GM23248 (cell line): ENCODE data around the gene UNC50. TPM values are rescaled to one million over a fixed set of nuclear protein-coding genes. Genes with fewer than 3 reads are reported as not detected.
A peak's percentile ranks its signal among the peaks of the same experiment; 100 is the strongest.

Experiments used
- DNase-seq: peaks from one replicate; pipeline ENCODE4 v3.0.0-alpha.2; 2015
- H2AFZ ChIP-seq: fragments of 200-600 bp; sonication (generic); 2 replicates; pipeline ENCODE4 v1.6.1; 2016; ENCODE audit warnings: antibody characterized with exemption
- H3F3A ChIP-seq: fragments of 200-600 bp; sonication (generic); 2 replicates; pipeline ENCODE4 v1.6.1; 2016; ENCODE audit warnings: mild to moderate bottlenecking, antibody characterized with exemption, mixed run types; ENCODE audit not compliant: insufficient read depth
- H3K27ac ChIP-seq: fragments of 200-600 bp; sonication (generic); 2 replicates; pipeline ENCODE4 v1.5.1; 2016; ENCODE audit warnings: mild to moderate bottlenecking
- H3K27me3 ChIP-seq: fragments of 200-600 bp; sonication (generic); replicated peaks from 2 replicates; pipeline ENCODE4 v1.6.1; 2016; ENCODE audit warnings: mild to moderate bottlenecking; ENCODE audit not compliant: insufficient read depth
- H3K36me3 ChIP-seq: fragments of 200-600 bp; sonication (generic); 2 replicates; pipeline ENCODE4 v1.6.1; 2016; ENCODE audit warnings: low read depth, mild to moderate bottlenecking
- H3K4me1 ChIP-seq: fragments of 200-600 bp; sonication (generic); 2 replicates; pipeline ENCODE4 v1.6.1; 2016; ENCODE audit warnings: mild to moderate bottlenecking; ENCODE audit not compliant: insufficient read depth
- H3K4me2 ChIP-seq: fragments of 200-600 bp; sonication (generic); one replicate; pipeline ENCODE4 v1.6.1; 2016; ENCODE audit warnings: mild to moderate bottlenecking; ENCODE audit not compliant: unreplicated experiment
- H3K4me3 ChIP-seq: fragments of 200-600 bp; sonication (generic); 2 replicates; pipeline ENCODE4 v1.5.1; 2016; ENCODE audit warnings: mild to moderate bottlenecking
- H3K79me2 ChIP-seq: fragments of 200-600 bp; sonication (generic); 2 replicates; pipeline ENCODE4 v1.6.1; 2016; ENCODE audit warnings: mild to moderate bottlenecking; ENCODE audit not compliant: insufficient read depth
- H3K9ac ChIP-seq: fragments of 200-600 bp; sonication (generic); 2 replicates; pipeline ENCODE4 v1.6.1; 2016; ENCODE audit warnings: mild to moderate bottlenecking
- H3K9me2 ChIP-seq: fragments of 200-600 bp; sonication (generic); 2 replicates; pipeline ENCODE4 v1.6.1; 2016; ENCODE audit warnings: mixed run types, mild to moderate bottlenecking, moderate library complexity; ENCODE audit not compliant: insufficient read depth
- H3K9me3 ChIP-seq: fragments of 200-600 bp; sonication (generic); one replicate; pipeline ENCODE4 v1.6.1; 2017; ENCODE audit warnings: low read depth
- H4K20me1 ChIP-seq: fragments of 200-600 bp; sonication (generic); 2 replicates; pipeline ENCODE4 v1.6.0; 2016; ENCODE audit not compliant: insufficient read depth
- EZH2 ChIP-seq: fragments of 200-600 bp; sonication (generic); IDR thresholded peaks from 2 replicates; pipeline ENCODE4 v1.6.1; 2018; ENCODE audit warnings: antibody characterized with exemption, mild to moderate bottlenecking; ENCODE audit not compliant: insufficient read depth, poor library complexity, severe bottlenecking
- EZH2phosphoT487 ChIP-seq: fragments of 200-600 bp; sonication (generic); IDR thresholded peaks from 2 replicates; pipeline ENCODE4 v1.6.1; 2018; ENCODE audit warnings: antibody characterized with exemption, moderate library complexity, mild to moderate bottlenecking, low read depth; ENCODE audit not compliant: insufficient read depth
- WGBS, 2 experiments: methylation state at CpG; one replicate each; pipeline ENCODE4 v1.1.6; 2015 to 2017; ENCODE audit warnings: low lambda C conversion rate in 2 of 2, low coverage in 1 of 2; ENCODE audit errors: missing lambda C conversion rate in 2 of 2; 5-methylcytosine and 5-hydroxymethylcytosine counted together
- in situ Hi-C: fragments of 300-500 bp; cut with MboI; formaldehyde crosslinking; loops from 2 replicates; pipeline ENCODE4 v1.15.0; 2020
- polyA plus RNA-seq: library from polyadenylated mRNA; unstranded; fragments of >200 nt; fragmentation: Nextera tagmentation; extraction: Ambion mirVana; gene quantifications from 2 replicates; pipeline ENCODE4 v1.2.1, GENCODE V29; 2016
- total RNA-seq: library from RNA; depleted of rRNA; stranded (reverse); fragments of >200 nt; shearing (Covaris generic); gene quantifications from 2 replicates; pipeline ENCODE4 v1.2.3, GENCODE V29; 2014

The UNC50 gene
- total and polyA plus RNA-seq, 2 experiments from 2014 or later: 71.8 to 88.6 TPM

DNA sequence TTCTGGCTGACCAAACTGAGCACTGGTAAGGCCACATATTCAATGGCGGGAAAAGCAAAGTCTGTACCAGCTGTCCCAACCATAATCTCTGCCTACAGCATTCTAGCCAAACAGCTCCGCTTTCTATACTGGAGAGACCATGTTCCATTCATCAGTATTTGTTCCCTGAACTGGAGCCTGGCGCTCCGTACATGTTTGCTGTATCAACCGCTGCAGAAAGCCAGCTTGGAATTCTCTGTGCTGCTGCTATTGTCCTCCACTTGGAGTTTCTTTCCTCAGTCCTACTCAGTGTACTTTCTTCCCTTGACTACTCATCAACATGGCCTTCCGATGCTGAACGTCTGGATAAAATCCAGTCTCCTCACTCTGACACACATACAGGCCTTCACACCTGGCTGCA is 2.0 kb upstream of the UNC50 start:
- in situ Hi-C loops: loop anchor here (10.0 kb wide), 1 partner anchor 192 kb away; no protein-coding TSS in a partner anchor
- no peaks in the 10 kb centered on the region for H3K9me3 ChIP-seq
- DNase-seq: no peak
- peaks cover 84% of the 10 kb centered on the region for H3K79me2 ChIP-seq
- 0 out of 2 replicates have a peak, but pooled peaks cover 5% of the 10 kb centered on the region for H3F3A ChIP-seq
- H3K27ac ChIP-seq: no peak overlapping the region
- peak overlapping the region; percentile 99 for H3K4me2 ChIP-seq
- H4K20me1 ChIP-seq: no peaks in the 10 kb centered on the region
- no peak overlapping the region for H2AFZ ChIP-seq
- peak overlapping the region; percentile 99; the same call in 1 of the 2 replicates for H3K9ac ChIP-seq
- peaks cover 26% of the 10 kb centered on the region for H3K36me3 ChIP-seq
- peaks cover 27% of the 10 kb centered on the region for H3K4me1 ChIP-seq
- H3K9me2 ChIP-seq: no peaks in the 10 kb centered on the region
- no peak for TF ChIP-seq EZH2
- no peak for TF ChIP-seq EZH2phosphoT487
- H3K27me3 ChIP-seq: no peaks in the 10 kb centered on the region
- WGBS, 2 experiments: 82 to 83% methylated on average over 7 of the region's 7 CpGs
- H3K4me3 ChIP-seq: no peak overlapping the region

DNA sequence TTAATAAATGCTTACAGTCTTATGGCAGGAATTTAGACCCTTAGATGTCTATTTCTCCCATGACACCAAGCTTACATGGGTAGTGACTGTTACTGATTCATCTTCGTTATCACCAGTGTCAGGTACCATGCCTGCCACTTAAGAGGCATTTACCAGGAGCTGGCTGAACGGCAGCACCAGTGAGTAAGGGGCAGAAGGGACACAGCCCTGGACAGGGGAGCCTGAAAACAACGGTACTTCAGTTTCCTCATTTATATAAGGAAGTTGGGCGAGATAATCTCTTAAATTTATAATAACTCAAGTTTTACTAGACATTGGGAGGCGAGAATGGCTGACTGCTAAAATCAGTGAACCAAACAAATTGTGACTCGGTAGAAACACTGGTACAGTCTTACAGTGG is 1.3 kb upstream of the UNC50 start:
- H3F3A ChIP-seq: 0 out of 2 replicates have a peak, but pooled peaks cover 5% of the 10 kb centered on the region
- H3K27ac ChIP-seq: no peak overlapping the region; the same call in 1 of the 2 replicates
- H3K4me1 ChIP-seq: peaks cover 27% of the 10 kb centered on the region
- H3K9me2 ChIP-seq: no peaks in the 10 kb centered on the region
- peaks cover 90% of the 10 kb centered on the region for H3K79me2 ChIP-seq
- peak overlapping the region; percentile 99 for H3K4me2 ChIP-seq
- no peak for DNase-seq
- in situ Hi-C loops: loop anchor here (10.0 kb wide), 1 partner anchor 192 kb away; no protein-coding TSS in a partner anchor
- peaks cover 20% of the 10 kb centered on the region for H3K36me3 ChIP-seq
- no peaks in the 10 kb centered on the region for H3K27me3 ChIP-seq
- TF ChIP-seq EZH2phosphoT487 (no peak), EZH2 (no peak)
- no peak overlapping the region; the same call in 1 of the 2 replicates for H2AFZ ChIP-seq
- no peaks in the 10 kb centered on the region for H3K9me3 ChIP-seq
- H3K4me3 ChIP-seq: peak overlapping the region; percentile 87
- H3K9ac ChIP-seq: peak overlapping the region; percentile 99
- H4K20me1 ChIP-seq: no peaks in the 10 kb centered on the region
- WGBS, 2 experiments: 41 to 45% methylated on average over 6 of the region's 6 CpGs

- H3K36me3 ChIP-seq: peaks cover 21% of the 10 kb centered on the region
- peaks cover 27% of the 10 kb centered on the region for H3K4me1 ChIP-seq
- H4K20me1 ChIP-seq: no peaks in the 10 kb centered on the region
- peak overlapping the region; percentile 99 for H3K9ac ChIP-seq
- H3K27ac ChIP-seq: peak overlapping the region; percentile 93
- H3K4me3 ChIP-seq: peak overlapping the region; percentile 87
- WGBS, 2 experiments: 3 to 4% methylated on average over 7 of the region's 7 CpGs
- H3K9me3 ChIP-seq: no peaks in the 10 kb centered on the region
- H3K27me3 ChIP-seq: no peaks in the 10 kb centered on the region
- DNase-seq: peak; percentile 57
- H3K79me2 ChIP-seq: peaks cover 97% of the 10 kb centered on the region
- H3K4me2 ChIP-seq: peak overlapping the region; percentile 99
- peak overlapping the region; percentile 97 for H2AFZ ChIP-seq
- no peak for TF ChIP-seq EZH2
- TF ChIP-seq EZH2phosphoT487: no peak
- H3F3A ChIP-seq: 0 out of 2 replicates have a peak, but pooled peaks cover 5% of the 10 kb centered on the region
- H3K9me2 ChIP-seq: no peaks in the 10 kb centered on the region
- in situ Hi-C loops: loop anchor here (10.0 kb wide), 1 partner anchor 193 kb away; no protein-coding TSS in a partner anchor
Observed at GRCh38 chr2:98607741-98608115, 661 bp upstream of the UNC50 start.

- Histone ChIP-seq H3K9ac (peak overlapping the region; percentile 99), H3K9me3 (no peaks in the 10 kb centered on the region), H3K4me2 (peak overlapping the region; percentile 99), H3K4me1 (peaks cover 27% of the 10 kb centered on the region), H3K9me2 (no peaks in the 10 kb centered on the region), H3K36me3 (peaks cover 18% of the 10 kb centered on the region), H3K27ac (peak overlapping the region; percentile 93), H3K79me2 (peaks cover 93% of the 10 kb centered on the region), H3K27me3 (no peaks in the 10 kb centered on the region), H3K4me3 (peak overlapping the region; percentile 87), H2AFZ (peak overlapping the region; percentile 97), H3F3A (no peaks in the 10 kb centered on the region), H4K20me1 (no peaks in the 10 kb centered on the region)
- DNase-seq: peak; percentile 78
- no peak for TF ChIP-seq EZH2
- TF ChIP-seq EZH2phosphoT487: no peak
- in situ Hi-C loops: loop anchor here (10.0 kb wide), 1 partner anchor 194 kb away; no protein-coding TSS in a partner anchor
- WGBS, 2 experiments: 1 to 2% methylated on average over 29 of the region's 29 CpGs
Observed at GRCh38 chr2:98608962-98609604, 694 bp downstream of the UNC50 start.
